ENCODE data around the gene GAB2.
A peak's percentile ranks its signal among the peaks of the same experiment; 100 is the strongest.

The GAB2 gene

DNA sequence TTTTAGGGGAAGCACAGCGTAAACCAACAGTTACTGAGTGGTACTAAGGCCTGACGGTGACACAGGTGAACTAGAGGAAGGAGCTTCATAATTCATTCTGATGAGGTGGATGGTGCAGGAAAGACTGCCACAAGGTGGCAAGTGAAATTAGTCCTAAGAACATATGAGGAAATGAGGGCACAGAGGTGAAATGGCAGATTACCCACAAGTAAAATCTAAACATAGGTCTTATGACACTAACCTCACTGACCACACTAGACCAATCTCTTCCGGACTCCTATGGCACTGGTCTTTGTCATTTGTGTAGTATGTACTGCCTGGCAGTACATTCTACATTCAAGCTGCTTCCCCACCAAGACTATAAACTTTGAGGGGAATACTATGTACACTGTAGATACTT is 20.2 kb downstream of the GAB2 start:
- peak; percentile 43 for DNase-seq

DNA sequence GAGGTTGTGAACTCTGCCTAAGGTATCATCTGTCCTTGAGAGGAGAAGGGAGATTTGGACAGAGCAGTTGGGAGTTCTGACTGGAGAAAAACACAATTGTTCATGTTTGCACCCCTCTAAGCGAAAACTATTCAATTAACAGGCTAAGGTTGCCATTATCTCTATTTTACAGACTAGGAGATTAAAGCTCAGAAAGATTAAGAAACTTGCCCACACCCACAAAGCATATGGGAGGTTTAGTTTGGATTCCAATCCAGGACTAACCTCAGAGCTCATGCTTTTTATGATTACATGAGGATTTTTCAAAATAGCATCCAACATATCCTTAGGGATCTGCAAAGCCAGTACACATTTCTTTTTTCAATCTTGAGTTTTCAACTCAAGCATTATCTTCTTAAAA is 22.0 kb downstream of the GAB2 start:
- peak; percentile 48 for DNase-seq

DNA sequence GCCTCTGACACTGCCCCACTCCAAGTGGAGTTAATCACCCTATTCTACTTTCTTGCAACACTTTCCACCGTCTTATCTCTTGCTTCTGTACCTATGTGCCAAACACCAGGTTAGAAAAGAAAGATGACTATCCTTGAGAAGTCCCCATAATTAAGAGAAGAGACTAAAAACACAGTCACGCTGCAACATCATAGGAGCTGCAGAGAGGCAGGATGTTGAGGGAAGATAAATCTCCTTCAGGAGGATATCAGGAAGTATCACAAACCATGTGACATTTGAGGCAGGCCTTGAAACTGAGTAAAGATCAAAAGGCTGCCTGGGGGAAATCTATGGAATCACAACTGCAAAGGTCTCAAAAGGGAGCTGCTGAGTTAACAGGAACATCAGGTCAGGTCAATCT is 24.8 kb downstream of the GAB2 start:
- DNase-seq: peak; percentile 25

DNA sequence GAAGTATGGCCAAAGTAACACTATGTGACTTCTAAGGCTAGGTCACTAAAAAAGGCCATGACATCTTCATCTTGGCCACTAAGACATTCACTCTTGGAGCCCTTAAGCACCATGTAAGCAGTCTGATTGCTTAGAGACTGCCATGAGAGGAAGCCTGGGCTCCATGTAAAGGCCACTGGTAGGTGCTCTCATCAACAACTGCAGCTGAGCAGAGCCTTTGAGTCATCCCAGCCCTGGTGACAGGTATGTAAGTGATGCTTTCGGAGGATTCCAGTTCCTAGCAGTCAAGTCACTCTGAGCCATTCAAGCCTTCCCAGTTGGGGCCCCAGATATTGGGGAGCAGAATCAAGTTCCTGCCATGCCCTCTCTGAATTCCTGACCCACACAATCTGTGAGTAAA is 26.2 kb downstream of the GAB2 start:
- no peak for DNase-seq

DNA sequence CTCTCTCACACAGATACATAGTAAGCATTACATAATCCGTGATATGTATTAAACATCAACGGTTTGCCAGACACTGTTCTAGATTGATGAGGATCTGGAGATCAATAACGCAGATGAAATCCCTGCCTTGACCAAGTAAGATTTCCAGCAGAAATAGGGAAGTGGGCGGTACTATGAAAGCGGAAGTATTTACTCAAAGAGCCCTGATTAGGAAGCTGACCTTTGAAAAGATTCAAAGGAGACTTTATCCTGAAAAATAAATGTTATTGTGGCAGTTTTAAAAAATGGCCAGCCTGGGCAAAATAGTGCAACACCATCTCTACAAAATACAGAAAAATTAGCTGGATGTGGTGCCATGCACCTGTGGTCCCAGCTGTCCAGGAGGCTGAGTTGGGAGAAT is 26.8 kb downstream of the GAB2 start:
- no peak for DNase-seq

DNA sequence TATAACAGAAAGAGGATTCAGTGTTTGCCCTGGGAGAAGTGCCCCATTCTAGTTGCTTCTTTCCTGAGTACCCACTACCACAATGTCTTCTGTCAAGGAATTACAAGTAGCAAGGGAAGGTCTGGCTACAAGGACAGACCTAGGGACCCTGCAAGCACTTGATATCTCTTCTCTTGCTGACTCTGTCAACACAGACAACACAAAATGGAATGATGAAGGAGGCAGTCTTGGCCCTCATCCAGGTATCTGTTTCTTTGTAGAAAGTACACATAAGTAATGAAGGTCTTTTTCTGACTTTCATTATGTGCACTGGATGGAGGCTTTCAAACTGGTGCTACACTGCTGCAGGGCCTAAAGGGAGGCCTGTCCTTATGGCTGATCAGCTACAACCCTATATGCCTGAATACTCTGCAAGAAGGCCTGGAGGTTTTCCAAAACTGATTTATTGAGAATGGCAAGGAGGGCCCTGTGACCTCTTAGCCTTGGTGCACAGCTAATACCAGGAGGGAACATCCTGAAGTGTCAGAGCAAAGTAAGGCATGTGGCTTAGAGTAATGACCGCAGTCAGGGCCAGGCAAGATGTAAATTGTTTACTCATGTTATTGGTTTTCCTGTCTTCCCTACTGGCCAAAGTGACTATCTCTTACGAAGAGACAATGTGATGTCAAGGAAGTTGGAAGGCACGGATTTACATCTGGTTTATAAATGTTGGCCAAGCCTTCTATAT is 31.2 kb downstream of the GAB2 start:
- no peak for DNase-seq

DNA sequence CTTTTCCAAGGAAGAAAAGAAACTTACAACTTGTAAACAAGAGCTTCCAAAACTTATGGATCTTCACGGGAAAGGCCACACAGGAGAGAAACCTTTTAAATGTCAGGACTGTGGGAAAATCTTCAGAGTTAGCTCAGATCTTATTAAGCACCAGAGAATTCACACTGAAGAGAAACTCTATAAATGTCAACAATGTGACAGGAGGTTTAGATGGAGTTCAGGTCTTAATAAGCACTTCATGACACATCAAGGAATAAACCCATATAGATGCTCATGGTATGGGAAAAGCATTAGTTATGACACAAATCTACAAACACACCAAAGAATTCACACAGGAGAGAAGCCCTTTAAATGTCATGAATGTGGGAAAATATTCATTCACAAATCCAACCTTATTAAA is 32.4 kb downstream of the GAB2 start:
- no peak for DNase-seq

DNA sequence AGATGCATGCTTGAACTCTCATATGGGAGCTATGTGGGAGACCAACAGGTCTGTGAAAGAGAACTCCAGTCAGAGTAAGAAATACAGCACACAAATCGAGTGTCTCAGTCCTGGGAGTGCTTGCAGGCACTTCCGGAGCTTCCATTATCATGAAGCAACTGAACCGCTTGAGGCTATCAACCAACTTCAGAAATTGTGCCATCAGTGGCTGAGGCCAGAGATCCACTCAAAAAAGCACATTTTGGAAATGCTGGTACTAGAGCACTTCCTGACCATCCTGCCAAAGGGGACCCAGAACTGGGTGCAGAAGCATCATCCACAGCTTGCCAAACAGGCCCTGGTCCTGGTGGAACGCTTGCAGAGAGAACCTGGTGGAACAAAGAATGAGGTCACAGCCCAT is 33.4 kb downstream of the GAB2 start:
- DNase-seq: no peak

DNA sequence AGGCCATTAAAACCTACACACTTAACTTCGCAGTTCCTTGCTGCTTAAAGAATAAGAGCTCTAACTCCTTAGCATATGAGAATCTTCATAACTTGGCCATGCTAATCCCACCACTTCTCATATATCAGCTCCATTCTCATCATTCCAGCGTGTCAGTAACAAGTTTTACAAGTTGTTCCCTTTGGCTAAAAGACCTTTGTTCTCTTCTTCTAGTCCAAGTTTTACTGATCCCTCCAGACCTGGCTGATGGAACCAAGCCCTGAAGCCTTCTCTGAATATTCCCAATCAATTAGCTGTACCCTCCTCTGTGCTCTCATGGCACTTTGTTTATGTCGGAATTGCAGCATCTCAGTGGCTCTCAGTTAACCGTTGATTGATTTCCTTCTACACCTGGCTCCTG is 35.8 kb downstream of the GAB2 start:
- no peak for DNase-seq

DNA sequence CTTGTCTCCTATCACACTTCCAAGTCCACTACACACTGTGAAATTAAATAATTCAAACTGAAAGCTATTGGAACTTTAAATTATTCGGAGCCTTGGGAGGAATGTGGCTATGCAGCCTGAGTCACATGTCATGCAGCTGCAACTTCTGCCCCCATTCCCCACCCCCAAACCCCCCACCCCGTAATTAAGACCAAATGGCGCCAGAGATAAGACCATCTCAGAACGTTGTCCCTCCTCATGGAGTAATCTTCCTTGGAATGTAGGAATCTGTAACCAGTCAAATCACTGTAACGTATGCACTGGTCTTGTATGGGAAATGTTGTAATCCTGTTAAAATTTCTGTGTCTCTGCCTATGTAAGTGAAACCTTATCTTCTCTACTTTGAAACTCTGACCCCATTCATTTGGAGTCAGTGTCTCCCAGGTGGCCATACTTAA is 37.0 kb downstream of the GAB2 start:
- DNase-seq: no peak

DNA sequence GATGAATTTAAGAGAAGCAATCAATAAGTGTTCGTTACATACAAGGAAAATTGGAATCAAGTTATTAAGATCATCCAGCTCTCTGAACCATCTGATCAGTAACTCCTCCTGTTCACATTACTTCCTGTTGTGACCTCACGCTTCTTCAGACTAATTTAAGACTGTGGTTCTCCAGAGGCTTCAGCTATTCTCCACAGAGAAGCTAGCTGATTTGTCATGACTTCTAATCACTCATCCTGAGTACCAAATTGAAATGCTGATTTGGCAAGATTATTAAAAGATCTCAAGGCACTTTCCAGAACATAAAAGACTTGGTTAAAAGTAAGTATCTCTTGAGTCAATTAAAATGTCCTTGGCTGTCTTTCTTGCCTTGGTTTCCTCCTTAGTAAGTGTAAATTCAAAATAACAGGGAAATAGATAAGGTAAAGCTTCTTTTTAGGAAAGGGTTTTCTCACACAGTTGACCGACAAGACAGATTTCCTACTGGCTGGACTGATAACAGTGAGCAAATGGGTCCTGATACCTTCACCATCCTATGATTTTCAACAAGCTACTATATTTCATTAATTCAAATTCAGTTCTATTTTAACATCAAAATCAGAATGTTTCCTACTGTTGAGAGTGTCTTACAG is 38.5 kb downstream of the GAB2 start:
- peak; percentile 39 for DNase-seq

DNA sequence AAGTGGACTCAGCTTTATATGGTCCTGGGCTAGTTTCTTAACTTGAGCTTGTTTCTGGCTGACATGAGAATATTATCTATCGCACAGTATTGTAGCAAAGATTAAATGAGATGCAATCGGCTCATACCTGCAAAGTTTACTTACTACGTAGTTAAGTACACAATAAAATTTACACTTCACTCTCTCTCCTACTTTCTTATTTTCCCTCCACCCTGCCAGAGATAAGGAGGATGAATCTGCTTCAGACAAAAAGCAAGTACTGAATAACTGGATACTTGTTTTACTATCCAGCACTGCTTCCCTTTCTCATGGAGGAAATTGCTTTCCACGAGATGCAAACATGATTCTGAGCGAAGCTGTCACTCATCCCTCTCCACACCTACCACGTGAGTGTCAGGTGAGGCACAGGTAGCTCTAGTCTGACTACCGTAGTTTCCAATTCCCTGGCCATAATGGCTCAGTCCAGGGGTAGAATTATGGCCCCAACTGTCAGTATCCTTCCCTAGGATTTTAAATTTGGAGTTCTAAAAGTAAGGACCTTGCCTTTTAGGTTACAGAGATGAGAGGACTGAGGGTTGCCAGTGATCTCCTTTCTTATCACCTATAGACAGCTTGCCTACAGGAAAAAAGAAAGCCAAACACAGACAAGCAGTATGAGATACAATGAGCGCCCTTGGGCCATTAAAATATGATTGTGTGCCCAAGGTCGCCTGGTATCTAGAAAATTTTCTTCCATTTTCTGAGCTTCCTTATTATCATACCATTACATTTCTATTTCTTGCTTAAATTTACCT is 39.8 kb downstream of the GAB2 start:
- peak; percentile 72 for DNase-seq

DNA sequence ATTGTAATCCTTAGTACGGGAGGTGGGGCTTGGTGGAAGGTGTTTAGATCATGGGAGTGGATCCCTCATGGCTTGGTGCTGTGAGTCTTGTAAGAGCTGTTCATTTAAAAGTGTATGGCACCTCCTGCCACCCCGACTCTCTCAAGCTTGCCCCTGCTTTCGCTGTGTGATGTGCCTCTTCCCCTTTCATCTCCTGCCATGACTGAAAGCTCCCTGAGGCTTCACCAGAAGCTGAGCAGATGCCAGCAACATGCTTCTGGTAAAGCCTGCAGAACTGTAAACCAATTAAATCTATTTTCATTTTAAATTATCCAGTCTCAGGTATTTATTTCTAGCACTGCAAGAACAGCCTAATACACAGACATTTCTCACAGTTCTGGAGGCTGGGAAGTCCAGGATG is 40.8 kb downstream of the GAB2 start:
- no peak for DNase-seq

DNA sequence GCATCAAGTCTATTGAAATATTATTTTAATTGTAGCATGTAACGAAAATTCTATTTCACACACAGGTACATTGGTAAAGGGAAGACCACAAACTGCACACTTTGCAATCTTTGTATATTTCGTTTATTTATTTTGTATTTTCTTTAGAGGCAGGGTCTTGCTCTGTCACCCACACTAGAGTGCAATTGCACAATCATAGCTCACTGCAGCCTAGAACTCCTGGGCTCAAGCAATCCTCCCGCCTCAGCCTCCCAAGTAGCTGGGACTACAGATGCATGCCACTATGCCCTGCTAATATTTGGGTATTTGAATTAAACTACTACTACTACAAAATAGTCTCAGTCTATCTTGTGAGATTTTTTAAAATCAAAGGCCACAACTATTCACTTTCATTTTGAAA is 42.7 kb downstream of the GAB2 start:
- no peak for DNase-seq

DNA sequence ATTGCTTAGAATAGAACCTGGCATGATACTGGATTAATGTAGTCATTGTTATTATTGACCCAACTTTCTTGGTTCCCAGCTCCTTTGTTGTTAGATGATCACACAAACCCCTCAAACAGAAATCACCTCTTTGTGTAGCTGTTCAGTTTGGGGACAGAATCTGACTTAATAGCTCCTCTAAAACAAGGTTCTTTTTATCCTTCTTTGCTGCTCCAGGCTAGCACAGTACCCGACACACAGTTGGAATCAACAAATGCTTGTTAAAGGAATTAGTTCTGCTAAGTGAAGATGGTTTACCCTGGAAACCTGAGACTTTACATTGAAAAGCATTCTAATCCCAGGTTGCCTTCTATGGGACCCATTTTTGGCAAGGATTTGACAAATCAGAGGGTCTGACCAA is 43.9 kb downstream of the GAB2 start:
- DNase-seq: no peak

DNA sequence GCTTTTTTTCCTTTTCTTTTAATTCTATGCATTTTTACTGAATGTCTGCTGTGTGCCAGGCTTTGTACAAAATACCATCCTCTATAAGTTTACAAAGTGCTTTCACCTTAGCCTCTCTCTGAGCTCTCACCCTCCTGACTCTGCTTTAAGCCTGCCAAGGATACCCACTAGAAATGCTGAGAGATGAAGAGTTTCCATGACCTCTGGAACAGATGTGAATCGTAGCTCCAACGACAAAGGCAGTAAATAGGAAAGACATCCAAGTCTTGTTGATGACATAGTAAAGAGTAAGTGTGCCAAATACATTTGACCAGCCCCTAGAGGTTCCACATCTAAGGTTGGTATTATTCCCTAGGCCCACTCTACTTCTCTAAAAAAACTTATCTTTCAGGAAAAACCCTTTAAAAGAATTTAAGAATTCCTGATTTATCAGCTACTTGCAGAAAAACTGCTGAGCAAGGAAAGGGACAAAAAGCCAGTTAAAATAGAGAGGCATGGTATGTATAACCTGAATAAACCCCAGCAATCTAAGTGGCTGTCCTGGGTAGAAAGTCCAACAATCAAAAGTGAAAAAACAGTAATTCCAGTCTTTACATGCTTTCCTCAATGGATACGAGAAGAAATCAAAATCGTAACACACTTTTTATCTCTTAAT is 45.4 kb downstream of the GAB2 start:
- no peak for DNase-seq

DNA sequence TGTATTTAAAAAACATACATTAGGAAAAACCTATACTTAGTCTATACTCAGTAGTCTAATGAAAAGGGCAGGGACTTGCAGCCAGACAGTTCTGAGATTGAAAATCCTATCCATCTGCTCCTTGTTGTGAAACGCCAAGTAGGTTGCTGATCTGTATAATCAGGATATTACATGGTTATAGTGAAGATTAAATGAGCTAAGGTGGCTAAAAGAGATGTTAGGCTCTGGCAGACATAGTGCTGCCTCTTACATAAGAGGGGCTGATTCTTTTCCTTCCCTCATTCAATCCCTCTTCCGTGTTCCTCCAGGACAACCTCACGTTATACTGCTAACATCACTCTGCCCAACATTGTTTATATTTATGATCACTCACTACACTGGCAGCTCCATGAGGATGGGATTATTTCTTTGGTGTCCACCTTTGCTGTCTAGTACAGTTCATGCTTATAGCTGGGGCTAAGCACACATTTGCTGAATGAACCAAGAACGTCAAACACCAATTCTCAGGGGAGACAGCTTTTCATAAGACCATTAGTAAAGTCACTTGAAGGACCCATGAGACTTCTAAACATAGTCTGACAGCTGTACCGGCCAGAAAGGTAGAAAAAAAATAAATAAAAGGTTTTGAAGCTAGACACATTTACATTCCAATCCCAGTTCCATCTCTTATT is 46.3 kb downstream of the GAB2 start:
- DNase-seq: no peak

DNA sequence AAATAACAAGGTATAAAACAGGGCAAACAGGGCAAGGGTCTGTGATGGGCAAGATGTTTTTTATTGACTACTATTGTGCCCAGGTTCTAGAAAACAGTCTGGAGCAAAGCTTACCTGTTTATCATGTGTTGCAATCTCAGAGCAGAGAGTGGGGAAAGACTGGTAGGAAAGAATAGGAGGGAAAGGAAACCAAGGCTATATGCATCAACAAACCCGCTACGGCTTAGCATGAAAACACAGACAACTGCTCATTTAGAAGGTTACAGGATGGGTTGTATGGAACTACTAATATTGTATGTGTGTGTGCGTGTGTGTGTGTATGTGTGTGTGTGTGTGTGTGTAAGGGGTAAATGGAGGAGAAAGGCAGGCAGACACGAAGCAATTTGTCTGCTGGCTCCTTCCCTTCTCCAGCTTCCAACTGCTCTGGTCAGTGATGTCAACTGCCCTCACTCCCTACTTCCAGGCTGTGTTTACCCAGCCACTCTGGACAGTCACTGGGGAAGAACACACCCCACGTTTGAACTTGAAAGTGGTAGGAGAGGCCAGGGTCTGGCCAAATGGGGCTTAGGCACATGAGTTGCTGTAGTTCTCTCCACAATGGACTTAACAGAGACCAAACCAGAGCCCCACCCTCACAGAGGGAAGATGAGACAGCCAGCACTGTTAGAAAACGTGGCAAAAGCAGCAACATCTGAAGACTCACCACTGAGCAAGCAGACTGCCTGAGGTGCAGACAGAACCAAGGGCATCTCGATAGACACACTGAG is 47.0 kb downstream of the GAB2 start:
- DNase-seq: no peak

DNA sequence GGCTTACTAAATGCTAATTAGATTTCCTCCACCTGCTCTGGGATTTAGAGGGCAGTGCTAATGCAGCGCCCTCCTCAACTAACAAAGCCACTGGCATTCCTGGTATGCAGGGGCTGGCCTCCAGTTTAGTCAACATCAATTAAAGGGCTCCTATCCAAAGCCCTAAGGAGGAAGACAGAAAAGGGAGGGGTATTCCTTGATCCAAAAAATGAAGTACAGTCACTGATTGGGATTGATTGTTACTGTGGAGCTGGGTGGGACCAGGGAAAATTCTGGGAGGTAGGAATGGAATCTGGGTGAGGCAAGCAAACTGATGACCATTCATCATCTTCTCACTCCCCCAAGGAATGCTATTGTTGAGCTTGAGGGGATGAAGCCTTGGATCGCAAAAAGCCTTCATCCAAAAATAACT is 52.2 kb downstream of the GAB2 start:
- no peak for DNase-seq

DNA sequence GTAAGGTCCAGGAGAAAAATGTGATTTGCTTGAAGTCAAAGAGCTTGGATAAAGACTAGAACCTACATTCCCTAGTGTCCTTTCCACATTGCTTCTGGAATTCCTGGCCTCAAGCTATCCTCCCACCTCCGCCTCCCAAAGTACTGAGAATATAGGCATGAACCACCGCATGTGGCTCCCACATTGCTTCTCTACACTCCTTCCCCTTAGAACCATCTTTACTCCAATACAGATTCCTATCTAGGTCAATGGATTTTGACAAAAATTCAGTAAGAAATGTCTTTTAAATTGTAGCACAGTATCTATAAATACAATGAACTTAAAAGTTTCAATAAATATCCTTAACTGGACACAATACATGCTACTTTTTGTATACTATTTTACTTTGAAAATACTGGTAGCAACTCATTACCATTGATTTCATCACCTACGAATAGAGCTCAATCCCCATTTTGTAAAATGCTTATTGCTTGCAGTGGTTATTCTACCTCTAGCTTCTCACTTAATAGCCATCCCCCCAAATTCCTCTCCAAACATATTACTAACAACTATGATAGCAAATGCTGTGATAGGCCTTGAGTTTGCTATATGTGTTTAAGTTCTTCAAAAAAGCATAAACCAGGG is 53.4 kb downstream of the GAB2 start:
- no peak for DNase-seq

DNA sequence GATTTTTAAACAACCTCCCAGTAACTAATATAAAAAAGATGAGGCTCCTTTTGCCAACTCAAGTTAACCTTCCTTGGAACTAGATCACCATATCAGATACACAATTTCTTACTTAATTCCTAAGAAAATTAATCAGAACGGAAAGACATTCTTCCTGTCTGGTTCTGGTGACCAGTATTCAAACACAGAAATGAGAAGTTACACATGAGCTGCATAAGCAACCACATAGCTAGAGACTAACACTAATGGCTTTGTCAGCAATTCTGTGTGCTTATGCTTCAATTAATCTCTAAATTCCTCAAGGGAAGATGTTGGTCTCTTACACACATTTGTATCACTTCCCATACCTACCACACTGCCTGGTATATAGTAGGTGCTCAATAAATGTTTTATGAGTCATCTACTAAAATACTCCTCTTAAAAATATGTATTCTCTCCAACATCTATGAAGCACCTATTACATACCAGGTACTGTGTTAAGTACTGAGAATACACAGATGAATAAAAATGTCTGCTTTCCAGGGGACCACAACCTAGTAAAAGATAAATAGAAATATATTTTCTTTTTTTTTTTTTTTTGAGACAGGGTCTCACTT is 54.5 kb downstream of the GAB2 start:
- DNase-seq: no peak
